MM.1S (cell line): ENCODE results near the gene SLC46A3.

ENCODE experiments used
- CTCF ChIP-seq: fragments of 300-600 bp; sonication (generic); IDR thresholded peaks from 2 replicates; pipeline ENCODE4 v1.5.1; 2016; ENCODE audit warnings: antibody characterized with exemption, low read length, mixed read lengths
- EZH2 ChIP-seq: fragments of 300-600 bp; sonication (generic); optimal IDR thresholded peaks from 2 replicates; pipeline ENCODE3; 2017; ENCODE audit warnings: low read depth, mild to moderate bottlenecking, antibody characterized with exemption, low read length, mixed read lengths
- EZH2phosphoT487 ChIP-seq: fragments of 300-600 bp; sonication (generic); IDR thresholded peaks from 2 replicates; pipeline ENCODE4 v1.6.1; 2018; ENCODE audit warnings: antibody characterized with exemption, low read length

GRCh38 chr13:28723806-28724205 lies 5.0 kb upstream of the SLC46A3 start:
- TF ChIP-seq CTCF (no peak), EZH2 (no peak), EZH2phosphoT487 (no peak)
